Breast epithelium (tissue), 4 donors: ENCODE results near the gene TJP2. TPM values are rescaled to one million over a fixed set of nuclear protein-coding genes. Genes with fewer than 3 reads are reported as not detected.

Experiments used
- DNase-seq, 2 donors: peaks; one replicate each; pipeline ENCODE4 v3.0.0-alpha.2; 2019; ENCODE audit warnings: low spot score in 2 of 2
- H3K27ac ChIP-seq, 2 donors: fragments of 200-600 bp; sonication (generic) in 1 of 2; one replicate each; pipeline ENCODE4 v1.5.1; 2016 to 2019; ENCODE audit warnings: mild to moderate bottlenecking in 1 of 2
- H3K27me3 ChIP-seq, 2 donors: fragments of 200-600 bp; sonication (generic) in 1 of 2; one replicate each; pipeline versions ENCODE4 v1.5.1 to v1.6.0; 2017 to 2019; ENCODE audit warnings: control low read depth in 1 of 2, mild to moderate bottlenecking in 1 of 2
- H3K36me3 ChIP-seq: fragments of 200-600 bp; one replicate; pipeline ENCODE4 v1.5.1; 2019
- H3K4me1 ChIP-seq, 2 donors: fragments of 200-600 bp; sonication (generic); one replicate each; pipeline ENCODE4 v1.5.1; 2016 to 2019; ENCODE audit warnings: control low read depth in 1 of 2
- H3K4me3 ChIP-seq, 3 donors: fragments of 200-600 bp; sonication (generic); 1 replicate in 2 of 3; 2 replicates in 1 of 3; pipeline ENCODE4 v1.5.1; 2016 to 2019; ENCODE audit warnings: mild to moderate bottlenecking in 3 of 3, moderate library complexity in 2 of 3
- H3K9me3 ChIP-seq, 2 donors: fragments of 200-600 bp; sonication (generic) in 1 of 2; one replicate each; pipeline ENCODE4 v1.5.1; 2016 to 2019; ENCODE audit warnings: control low read depth in 1 of 2
- CTCF ChIP-seq, 3 donors: fragments of 450-650 bp; IDR thresholded peaks; one replicate each; pipeline ENCODE4 v1.5.1; 2016 to 2017; ENCODE audit warnings: antibody characterized with exemption in 3 of 3, mild to moderate bottlenecking in 3 of 3, moderate library complexity in 3 of 3
- POLR2A ChIP-seq: fragments of 450-650 bp; IDR thresholded peaks from one replicate; pipeline ENCODE4 v1.6.1; 2016; ENCODE audit warnings: antibody characterized with exemption, mild to moderate bottlenecking, moderate library complexity
- POLR2AphosphoS5 ChIP-seq, 3 donors: sonication (generic); formaldehyde crosslinking; IDR thresholded peaks; one replicate each; pipeline ENCODE4 v1.6.1; 2017; ENCODE audit warnings: antibody characterized with exemption in 3 of 3
- intact Hi-C: fragments of 100-400 bp; cut with DNase I; formaldehyde crosslinking; loops from one replicate; pipeline ENCODE4 v1.15.1; 2023; ENCODE audit warnings: low total_unique reads
- total RNA-seq, 3 donors: library from RNA; depleted of rRNA; stranded (reverse); fragments of >200 nt; gene quantifications; one replicate each; pipeline ENCODE4 v1.1.0, GENCODE V29; 2016

Gene TJP2
- total RNA-seq, 3 donors from 2014 or later = 85.2 to 125 (median 108) TPM

- no peak overlapping the region for H3K4me3 ChIP-seq
- no peak overlapping the region for H3K27ac ChIP-seq
- H3K4me1 ChIP-seq = no peaks in the 10 kb centered on the region
- no peaks in the 10 kb centered on the region for H3K27me3 ChIP-seq
- no peak for DNase-seq
- intact Hi-C loops = no loop called here
- no peaks in the 10 kb centered on the region for H3K9me3 ChIP-seq
- no peaks in the 10 kb centered on the region for H3K36me3 ChIP-seq
- no peak for TF ChIP-seq CTCF (IDR thresholded peaks at IDR 0.05)
- no peak for TF ChIP-seq POLR2AphosphoS5 (IDR thresholded peaks at IDR 0.05)
- TF ChIP-seq POLR2A = no peak
Observed at GRCh38 chr9:69260161-69260560, 86.1 kb downstream of the TJP2 start.

DNA sequence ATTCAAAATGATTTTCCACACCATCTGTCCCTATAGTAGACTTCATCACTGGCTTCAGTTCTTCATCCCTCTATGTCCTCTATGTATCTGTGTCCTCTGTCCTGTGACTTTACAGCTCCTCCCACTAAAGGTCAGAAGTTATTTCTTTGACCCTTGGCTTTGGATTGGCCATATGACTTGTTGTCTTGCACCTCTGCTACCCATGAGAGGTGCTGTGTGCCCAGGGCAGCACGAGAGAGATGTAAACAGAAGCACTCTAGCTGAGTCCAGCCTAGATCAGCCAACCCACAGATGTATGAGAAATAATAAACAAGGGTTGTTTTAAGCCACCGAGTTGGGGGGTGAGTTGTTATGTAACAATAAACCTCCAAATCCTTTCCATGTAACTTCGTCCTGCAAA lies 87.6 kb downstream of the TJP2 start:
- intact Hi-C loops = no loop called here
- H3K4me1 ChIP-seq = no peaks in the 10 kb centered on the region
- no peak for TF ChIP-seq POLR2AphosphoS5 (IDR thresholded peaks at IDR 0.05)
- no peak for TF ChIP-seq POLR2A
- no peak for TF ChIP-seq CTCF (IDR thresholded peaks at IDR 0.05)
- no peak for DNase-seq
- H3K27ac ChIP-seq = no peak overlapping the region
- no peak overlapping the region for H3K4me3 ChIP-seq
- H3K36me3 ChIP-seq = no peaks in the 10 kb centered on the region
- no peaks in the 10 kb centered on the region for H3K27me3 ChIP-seq
- H3K9me3 ChIP-seq = no peaks in the 10 kb centered on the region

- intact Hi-C loops = no loop called here
- Histone ChIP-seq H3K4me1 (no peaks in the 10 kb centered on the region), H3K27me3 (no peaks in the 10 kb centered on the region), H3K4me3 (no peak overlapping the region), H3K9me3 (no peaks in the 10 kb centered on the region), H3K27ac (no peak overlapping the region), H3K36me3 (no peaks in the 10 kb centered on the region)
- TF ChIP-seq CTCF (IDR thresholded peaks at IDR 0.05) (no peak), POLR2AphosphoS5 (IDR thresholded peaks at IDR 0.05) (no peak), POLR2A (no peak)
- DNase-seq = no peak
Observed at GRCh38 chr9:69264526-69264925, 90.4 kb downstream of the TJP2 start.

- intact Hi-C loops = no loop called here
- no peaks in the 10 kb centered on the region for H3K9me3 ChIP-seq
- no peak for TF ChIP-seq POLR2AphosphoS5 (IDR thresholded peaks at IDR 0.05)
- no peak for TF ChIP-seq POLR2A
- TF ChIP-seq CTCF (IDR thresholded peaks at IDR 0.05) = no peak
Observed at GRCh38 chr9:69265891-69266290, 91.8 kb downstream of the TJP2 start.

GRCh38 chr9:69272212-69272611 lies 98.1 kb downstream of the TJP2 start:
- DNase-seq = no peak
- no peak overlapping the region for H3K4me3 ChIP-seq
- intact Hi-C loops = no loop called here
- no peak overlapping the region for H3K27ac ChIP-seq
- H3K4me1 ChIP-seq = no peaks in the 10 kb centered on the region
- no peaks in the 10 kb centered on the region for H3K36me3 ChIP-seq
- H3K27me3 ChIP-seq = no peaks in the 10 kb centered on the region
- no peaks in the 10 kb centered on the region for H3K9me3 ChIP-seq
- TF ChIP-seq POLR2AphosphoS5 (IDR thresholded peaks at IDR 0.05) (no peak), POLR2A (no peak), CTCF (IDR thresholded peaks at IDR 0.05) (no peak)

More at GRCh38 chr9:69265891-69266290, 91.8 kb downstream of the TJP2 start:
- H3K36me3 ChIP-seq = no peaks in the 10 kb centered on the region
- no peak overlapping the region for H3K4me3 ChIP-seq
- DNase-seq = no peak
- H3K27me3 ChIP-seq = no peaks in the 10 kb centered on the region
- H3K27ac ChIP-seq = no peak overlapping the region
- no peaks in the 10 kb centered on the region for H3K4me1 ChIP-seq
